ENCODE results near the gene OTULIN. TPM values are rescaled to one million over a fixed set of nuclear protein-coding genes. Genes with fewer than 3 reads are reported as not detected.

The OTULIN gene
- total and polyA plus RNA-seq, 4 donors, result 8.6 to 60.4 (median 30.6) TPM

Other genes starting within 250 kb of the OTULIN start
- gene OTULINL, start 82.9 kb upstream of the OTULIN start, total RNA-seq, result 10 to 100 TPM in 1 of 2 donors, 1 to 10 TPM in 1; 7.6 to 17.6 TPM
- 1 to 10 TPM in 1 of 2 donors, under 1 TPM in 1; 0.69 to 3.5 TPM for gene OTULINL, start 82.9 kb upstream of the OTULIN start, polyA plus RNA-seq
- 100 to 1,000 TPM; 200 to 257 TPM for gene ANKH, start 207.1 kb downstream of the OTULIN start, total RNA-seq
- gene ANKH, start 207.1 kb downstream of the OTULIN start, polyA plus RNA-seq, result 100 to 1,000 TPM in 1 of 2 donors, 10 to 100 TPM in 1; 63.7 to 135 TPM

Data from aorta (tissue), 4 donors.